ENCODE results near the gene STARD3NL. TPM values are rescaled to one million over a fixed set of nuclear protein-coding genes. Genes with fewer than 3 reads are reported as not detected.
"Not testable (repeated sequence)": the region's sequence is repeated elsewhere in the genome, so short reads cannot be mapped to it uniquely, and the experiment has no call there.

STARD3NL gene
- total and polyA plus RNA-seq, 4 donors: 26.6 to 37.6 (median 33.3) TPM

DNA sequence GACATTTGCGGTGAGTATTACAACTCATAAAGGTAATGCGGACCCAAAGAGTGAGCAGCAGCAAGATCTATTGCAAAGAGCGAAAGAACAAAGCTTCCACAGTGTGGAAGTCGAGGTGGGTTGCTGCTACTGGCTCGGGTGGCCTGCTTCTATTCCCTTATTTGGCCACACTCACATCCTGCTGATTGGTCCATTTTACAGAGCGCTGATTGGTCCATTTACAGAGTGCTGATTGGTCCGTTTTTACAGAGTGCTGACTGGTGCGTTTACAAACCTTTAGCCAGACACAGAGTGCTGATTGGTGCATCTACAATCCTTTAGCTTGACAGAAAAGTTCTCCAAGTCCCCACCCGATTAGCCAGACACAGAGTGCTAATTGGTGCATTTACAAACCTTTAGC is 2.5 kb upstream of the STARD3NL start:
- H3K36me3 ChIP-seq (ENCODE audit: control insufficient read depth in 1 of 2, insufficient read depth in 2 of 2, low read length in 1 of 2); DNase-seq; H3K27ac ChIP-seq (ENCODE audit: low read depth in 1 of 2, low read length in 2 of 2); H3K4me3 ChIP-seq (ENCODE audit: low read length in 2 of 2); H3K9me3 ChIP-seq (ENCODE audit: control insufficient read depth, low read length); H3K4me1 ChIP-seq (ENCODE audit: control insufficient read depth in 1 of 2, insufficient read depth in 2 of 2, low read length in 2 of 2); ATAC-seq (ENCODE audit: low FRiP score); H3K27me3 ChIP-seq (ENCODE audit: control insufficient read depth in 1 of 2, insufficient read depth in 2 of 2, low read length in 1 of 2): not testable (repeated sequence)
- intact Hi-C loops (cut with DNase I): loop anchor here in 1 of 2 donors (5.0 kb wide), 2 partner anchors 258 to 823 kb away; partner anchors contain the start of gene SFRP4
- WGBS, 2 donors: 93% methylated on average over 9 of the region's 9 CpGs

DNA sequence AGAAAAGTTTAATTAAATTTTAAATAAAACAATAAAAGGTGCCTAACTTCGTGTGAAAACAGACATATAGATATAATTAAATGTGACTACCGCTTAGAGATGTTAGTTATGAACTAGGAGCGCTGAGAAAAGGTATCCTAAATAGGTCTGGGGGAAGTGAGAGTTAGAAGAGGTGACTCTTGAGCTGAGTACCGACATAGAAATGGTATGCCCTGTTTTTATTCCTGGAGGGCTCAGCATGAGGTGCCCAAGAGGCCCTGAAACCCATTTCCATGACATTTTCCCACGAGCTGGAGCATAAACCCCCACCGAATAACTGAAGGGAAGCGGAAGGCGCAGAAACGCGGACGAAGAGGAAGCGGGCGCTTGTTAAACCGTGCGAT is 433 bp upstream of the STARD3NL start:
- no peak for ATAC-seq (ENCODE audit: low FRiP score)
- intact Hi-C loops (cut with DNase I): loop anchor here in 1 of 2 donors (2.0 to 5.0 kb wide), 3 partner anchors 37 to 825 kb away; partner anchors contain the start of gene SFRP4
- Histone ChIP-seq H3K4me3 (ENCODE audit: low read length in 2 of 2) (peak overlapping the region; percentile 52 to 70), H3K4me1 (ENCODE audit: control insufficient read depth in 1 of 2, insufficient read depth in 2 of 2, low read length in 2 of 2) (peaks cover 3 to 8% of the 10 kb centered on the region in 2 donors), H3K36me3 (ENCODE audit: control insufficient read depth in 1 of 2, insufficient read depth in 2 of 2, low read length in 1 of 2) (no peaks in the 10 kb centered on the region), H3K27me3 (ENCODE audit: control insufficient read depth in 1 of 2, insufficient read depth in 2 of 2, low read length in 1 of 2) (no peaks in the 10 kb centered on the region), H3K27ac (ENCODE audit: low read depth in 1 of 2, low read length in 2 of 2) (peak overlapping the region in 1 of 2 donors; percentile 77), H3K9me3 (ENCODE audit: control insufficient read depth, low read length) (no peaks in the 10 kb centered on the region)
- 3 to 4% methylated on average over 15 of the region's 15 CpGs for WGBS, 2 donors
- no peak for DNase-seq

DNA sequence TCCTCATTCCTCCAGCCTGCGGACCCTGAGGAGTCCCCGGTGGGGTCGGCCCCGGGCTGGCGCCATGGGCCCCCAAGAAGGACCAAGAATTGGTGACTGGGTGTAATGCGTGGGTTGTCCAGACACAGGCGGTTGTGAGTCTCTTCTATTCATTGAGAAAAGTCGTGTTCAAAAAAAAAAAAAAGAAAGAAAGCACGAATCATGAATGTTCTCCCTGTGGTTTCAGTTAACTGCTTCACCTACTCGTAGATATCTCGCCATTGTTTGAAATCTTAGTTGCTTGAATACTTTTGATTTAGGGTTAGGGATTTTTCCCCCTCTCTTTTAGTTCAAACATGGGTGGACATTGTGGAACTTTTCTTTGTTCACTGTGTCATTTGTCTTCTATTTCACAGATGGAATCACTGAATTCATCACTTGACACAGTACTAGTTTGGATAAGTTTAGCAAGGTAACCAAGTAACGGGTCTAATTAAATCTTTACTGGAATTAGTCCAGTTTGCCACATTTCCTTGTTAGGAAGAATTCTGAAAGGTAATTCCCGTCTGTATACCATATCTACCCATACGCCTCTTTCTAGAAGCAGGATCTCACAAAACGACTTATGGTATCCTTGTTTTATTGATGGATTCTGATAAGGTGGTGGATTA is 775 bp downstream of the STARD3NL start:
- Histone ChIP-seq H3K4me1 (ENCODE audit: control insufficient read depth in 1 of 2, insufficient read depth in 2 of 2, low read length in 2 of 2) (peaks cover 3 to 8% of the 10 kb centered on the region in 2 donors), H3K27me3 (ENCODE audit: control insufficient read depth in 1 of 2, insufficient read depth in 2 of 2, low read length in 1 of 2) (no peaks in the 10 kb centered on the region), H3K9me3 (ENCODE audit: control insufficient read depth, low read length) (no peaks in the 10 kb centered on the region), H3K4me3 (ENCODE audit: low read length in 2 of 2) (peak overlapping the region; percentile 49 to 55), H3K27ac (ENCODE audit: low read depth in 1 of 2, low read length in 2 of 2) (peak overlapping the region; percentile 51 to 79), H3K36me3 (ENCODE audit: control insufficient read depth in 1 of 2, insufficient read depth in 2 of 2, low read length in 1 of 2) (no peaks in the 10 kb centered on the region)
- DNase-seq (no peak), ATAC-seq (ENCODE audit: low FRiP score) (peak; percentile 75)
- intact Hi-C loops (cut with DNase I): loop anchor here in 1 of 2 donors (2.0 to 5.0 kb wide), 3 partner anchors 36 to 827 kb away; partner anchors contain the start of gene SFRP4
- WGBS, 2 donors: 2 to 3% methylated on average over 15 of the region's 15 CpGs

DNA sequence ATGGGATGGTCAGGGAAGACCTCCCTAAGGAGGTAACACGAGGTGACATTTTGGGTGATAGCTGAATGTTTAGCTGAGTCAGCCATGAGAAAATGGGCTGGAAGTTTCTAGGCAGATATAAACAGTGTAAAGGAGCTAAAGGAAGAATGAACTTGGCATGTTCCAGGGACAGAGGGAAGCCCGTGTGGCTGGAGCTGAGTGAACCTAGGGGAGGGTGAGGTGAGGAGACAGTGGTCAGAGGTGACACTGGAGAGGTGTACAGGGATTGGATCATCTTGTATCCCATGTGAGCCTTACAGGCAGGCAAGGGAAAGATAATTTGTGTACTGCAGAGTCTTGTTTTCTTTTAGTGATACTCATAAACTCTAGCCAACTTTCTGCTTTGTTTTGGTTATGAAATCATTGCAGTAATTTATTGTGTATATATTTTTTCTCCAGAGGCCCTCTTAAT is 1.8 kb downstream of the STARD3NL start:
- H3K27ac ChIP-seq (ENCODE audit: low read depth in 1 of 2, low read length in 2 of 2): peak overlapping the region in 1 of 2 donors; percentile 4
- 0 to 4% methylated on average over 2 of the region's 2 CpGs for WGBS, 2 donors
- intact Hi-C loops (cut with DNase I): loop anchor here in 1 of 2 donors (2.0 to 5.0 kb wide), 3 partner anchors 35 to 828 kb away; partner anchors contain the start of gene SFRP4
- no peak for ATAC-seq (ENCODE audit: low FRiP score)
- no peak overlapping the region for H3K4me3 ChIP-seq (ENCODE audit: low read length in 2 of 2)
- no peaks in the 10 kb centered on the region for H3K9me3 ChIP-seq (ENCODE audit: control insufficient read depth, low read length)
- no peak for DNase-seq
- H3K36me3 ChIP-seq (ENCODE audit: control insufficient read depth in 1 of 2, insufficient read depth in 2 of 2, low read length in 1 of 2): no peaks in the 10 kb centered on the region
- no peaks in the 10 kb centered on the region for H3K27me3 ChIP-seq (ENCODE audit: control insufficient read depth in 1 of 2, insufficient read depth in 2 of 2, low read length in 1 of 2)
- H3K4me1 ChIP-seq (ENCODE audit: control insufficient read depth in 1 of 2, insufficient read depth in 2 of 2, low read length in 2 of 2): peaks cover 3 to 8% of the 10 kb centered on the region in 2 donors

DNA sequence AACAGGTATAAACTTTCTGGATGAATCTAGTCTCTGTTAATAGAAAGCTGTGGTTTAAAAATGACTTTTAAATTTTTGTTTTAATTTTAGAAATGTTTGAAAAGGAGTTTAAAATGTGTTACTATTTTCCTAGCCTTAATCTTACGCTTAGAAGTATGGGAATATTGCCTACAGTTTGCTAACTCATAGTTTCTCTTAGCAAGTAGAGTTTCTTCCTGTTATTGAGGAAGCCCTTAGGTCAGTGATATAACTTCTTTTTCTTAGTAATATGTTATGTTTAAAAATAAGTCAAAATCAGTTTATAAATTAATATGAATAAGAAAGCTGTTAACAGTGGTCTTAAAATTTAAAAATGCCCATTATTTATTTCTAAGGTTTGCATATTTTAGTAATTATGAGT is 3.1 kb downstream of the STARD3NL start:
- H3K4me1 ChIP-seq (ENCODE audit: control insufficient read depth in 1 of 2, insufficient read depth in 2 of 2, low read length in 2 of 2): peaks cover 3 to 15% of the 10 kb centered on the region in 2 donors
- no peaks in the 10 kb centered on the region for H3K36me3 ChIP-seq (ENCODE audit: control insufficient read depth in 1 of 2, insufficient read depth in 2 of 2, low read length in 1 of 2)
- ATAC-seq (ENCODE audit: low FRiP score) (no peak), DNase-seq (no peak)
- no peak overlapping the region for H3K27ac ChIP-seq (ENCODE audit: low read depth in 1 of 2, low read length in 2 of 2)
- no peak overlapping the region for H3K4me3 ChIP-seq (ENCODE audit: low read length in 2 of 2)
- H3K27me3 ChIP-seq (ENCODE audit: control insufficient read depth in 1 of 2, insufficient read depth in 2 of 2, low read length in 1 of 2): no peaks in the 10 kb centered on the region
- no peaks in the 10 kb centered on the region for H3K9me3 ChIP-seq (ENCODE audit: control insufficient read depth, low read length)
- intact Hi-C loops (cut with DNase I): no loop called here
- WGBS, 2 donors: 64 to 70% methylated on average over 1 of the region's 1 CpG

DNA sequence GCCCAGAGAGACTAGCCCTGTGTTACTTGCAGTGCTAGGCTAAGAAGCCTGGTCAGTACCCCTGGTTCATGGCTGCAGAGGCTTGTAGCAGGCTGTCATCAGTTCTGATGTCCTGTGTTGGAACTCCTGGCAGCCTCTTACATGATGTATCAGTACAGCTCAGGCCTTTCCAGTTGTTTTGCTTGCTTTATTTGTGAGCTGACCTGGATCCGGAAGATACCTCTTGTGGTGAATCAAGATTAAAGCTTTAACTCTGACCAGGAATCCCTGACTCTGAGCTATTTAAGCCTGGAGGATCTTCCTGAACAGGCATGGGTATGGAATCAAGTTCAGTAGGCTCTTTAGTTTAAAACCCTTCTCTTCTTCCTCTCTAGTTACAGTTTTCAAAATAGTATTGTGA is 4.4 kb downstream of the STARD3NL start:
- peaks cover 3 to 15% of the 10 kb centered on the region in 2 donors for H3K4me1 ChIP-seq (ENCODE audit: control insufficient read depth in 1 of 2, insufficient read depth in 2 of 2, low read length in 2 of 2)
- H3K27ac ChIP-seq (ENCODE audit: low read depth in 1 of 2, low read length in 2 of 2): no peak overlapping the region
- WGBS, 2 donors: 78 to 89% methylated on average over 1 of the region's 1 CpG
- H3K27me3 ChIP-seq (ENCODE audit: control insufficient read depth in 1 of 2, insufficient read depth in 2 of 2, low read length in 1 of 2): no peaks in the 10 kb centered on the region
- no peaks in the 10 kb centered on the region for H3K9me3 ChIP-seq (ENCODE audit: control insufficient read depth, low read length)
- intact Hi-C loops (cut with DNase I): no loop called here
- no peaks in the 10 kb centered on the region for H3K36me3 ChIP-seq (ENCODE audit: control insufficient read depth in 1 of 2, insufficient read depth in 2 of 2, low read length in 1 of 2)
- no peak overlapping the region for H3K4me3 ChIP-seq (ENCODE audit: low read length in 2 of 2)
- no peak for ATAC-seq (ENCODE audit: low FRiP score)
- no peak for DNase-seq

DNA sequence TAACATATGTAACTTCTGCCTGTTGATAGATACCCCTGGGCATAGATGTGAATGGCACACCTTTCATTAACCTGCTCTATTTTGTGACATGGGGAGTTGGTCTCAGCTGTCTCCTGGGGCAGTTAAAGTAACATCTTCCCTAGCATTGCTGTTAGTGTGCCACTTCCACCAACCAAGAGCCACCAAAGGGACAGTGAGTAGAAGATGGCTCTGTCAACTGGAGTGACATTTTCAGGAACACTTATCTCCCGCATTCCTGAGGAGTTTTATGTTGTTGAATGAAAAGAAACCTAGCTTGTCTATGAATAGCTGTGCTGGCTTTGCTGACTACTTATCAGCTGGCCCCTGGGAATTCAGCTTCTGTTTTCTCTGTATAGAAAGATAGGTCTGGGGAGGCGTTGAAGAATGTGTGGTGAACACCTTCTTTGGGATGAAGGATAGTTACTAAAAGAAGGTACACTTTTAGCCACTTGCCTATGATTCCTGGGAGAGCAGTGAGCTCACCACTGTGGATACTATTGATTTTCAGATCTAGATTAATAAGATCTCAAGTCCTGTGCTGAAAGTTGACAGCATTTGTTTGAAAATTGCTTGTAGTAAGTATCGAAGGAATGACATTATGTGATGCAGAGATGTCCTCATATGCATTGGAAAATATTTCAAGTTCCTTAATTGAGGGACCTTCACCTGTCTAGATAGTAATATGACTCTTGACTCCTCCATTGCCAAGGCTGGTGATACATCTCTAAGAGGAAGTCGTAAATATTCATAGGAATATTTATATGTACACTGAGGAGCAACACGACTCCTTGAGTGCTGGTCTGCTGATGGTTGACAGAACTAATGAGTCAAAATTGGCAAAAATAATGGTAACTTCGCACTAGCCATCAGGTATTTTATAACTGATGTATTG is 7.6 kb downstream of the STARD3NL start:
- no peaks in the 10 kb centered on the region for H3K9me3 ChIP-seq (ENCODE audit: control insufficient read depth, low read length)
- H3K4me1 ChIP-seq (ENCODE audit: control insufficient read depth in 1 of 2, insufficient read depth in 2 of 2, low read length in 2 of 2): peaks cover 0 to 11% of the 10 kb centered on the region in 2 donors
- intact Hi-C loops (cut with DNase I): no loop called here

DNA sequence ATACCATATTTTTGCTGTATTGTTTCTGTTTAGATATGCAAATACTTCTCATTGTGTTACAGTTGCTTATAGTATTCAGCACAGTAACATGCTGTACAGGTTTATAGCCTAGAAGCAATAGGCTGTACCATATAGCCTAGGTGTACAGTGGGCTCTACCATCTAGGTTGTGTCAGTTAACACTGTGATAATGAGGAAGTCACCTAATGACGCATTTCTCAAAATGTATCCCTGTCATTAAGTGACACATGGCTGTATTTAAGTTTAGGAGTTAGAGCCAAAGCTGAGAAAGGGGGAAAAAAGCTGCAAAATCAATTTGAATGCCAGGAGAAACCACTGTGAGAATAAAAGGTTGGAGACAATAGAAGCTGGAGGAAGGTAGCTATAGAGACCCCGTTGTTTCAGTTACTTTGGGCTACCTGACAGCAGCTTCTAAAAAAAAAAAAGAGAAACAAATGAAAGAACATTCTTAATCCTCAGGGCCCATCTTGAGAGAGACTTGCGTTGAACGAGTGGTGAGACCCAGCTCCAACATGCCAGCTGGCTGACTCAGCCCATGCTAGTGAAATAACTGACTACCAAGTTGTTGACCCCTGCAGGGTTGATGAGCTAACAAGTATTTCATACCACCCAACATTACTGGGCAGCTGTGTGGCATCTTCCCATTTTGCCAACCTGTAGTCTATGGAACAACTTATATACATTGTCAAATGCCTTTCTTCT is 8.7 kb downstream of the STARD3NL start:
- 55 to 56% methylated on average over 4 of the region's 4 CpGs for WGBS, 2 donors
- intact Hi-C loops (cut with DNase I): no loop called here
- ATAC-seq (ENCODE audit: low FRiP score): no peak

More for the DNA sequence above, 7.6 kb downstream of the STARD3NL start:
- no peak overlapping the region for H3K4me3 ChIP-seq (ENCODE audit: low read length in 2 of 2)
- H3K27me3 ChIP-seq (ENCODE audit: control insufficient read depth in 1 of 2, insufficient read depth in 2 of 2, low read length in 1 of 2): no peaks in the 10 kb centered on the region
- no peak for DNase-seq
- no peak for ATAC-seq (ENCODE audit: low FRiP score)
- no peaks in the 10 kb centered on the region for H3K36me3 ChIP-seq (ENCODE audit: control insufficient read depth in 1 of 2, insufficient read depth in 2 of 2, low read length in 1 of 2)
- no peak overlapping the region for H3K27ac ChIP-seq (ENCODE audit: low read depth in 1 of 2, low read length in 2 of 2)
- WGBS, 2 donors: 78 to 79% methylated on average over 6 of the region's 6 CpGs

More for the DNA sequence above, 8.7 kb downstream of the STARD3NL start:
- Histone ChIP-seq H3K4me3 (ENCODE audit: low read length in 2 of 2) (no peak overlapping the region), H3K9me3 (ENCODE audit: control insufficient read depth, low read length) (no peaks in the 10 kb centered on the region), H3K27ac (ENCODE audit: low read depth in 1 of 2, low read length in 2 of 2) (no peak overlapping the region), H3K4me1 (ENCODE audit: control insufficient read depth in 1 of 2, insufficient read depth in 2 of 2, low read length in 2 of 2) (peaks cover 0 to 11% of the 10 kb centered on the region in 2 donors), H3K27me3 (ENCODE audit: control insufficient read depth in 1 of 2, insufficient read depth in 2 of 2, low read length in 1 of 2) (no peaks in the 10 kb centered on the region), H3K36me3 (ENCODE audit: control insufficient read depth in 1 of 2, insufficient read depth in 2 of 2, low read length in 1 of 2) (no peaks in the 10 kb centered on the region)
- peak in 1 of 2 donors; percentile 75 for DNase-seq
